Stimulated activated CD4-positive, alpha-beta T cell treated with anti-CD3 and anti-CD28 coated beads, Interleukin-1b, Interleukin-23, amount 100 ng/mL, for 48 hours (primary cell): Measurements from ENCODE around the gene PLPPR4.
"Not testable (repeated sequence)": the region's sequence is repeated elsewhere in the genome, so short reads cannot be mapped to it uniquely, and the experiment has no call there.

ENCODE experiments used
- DNase-seq: peaks from one replicate; pipeline ENCODE4 v3.0.0-alpha.2; 2020

PLPPR4 gene

GRCh38 chr1:99269321-99269720 lies 5.0 kb downstream of the PLPPR4 start:
- DNase-seq = no peak

DNA sequence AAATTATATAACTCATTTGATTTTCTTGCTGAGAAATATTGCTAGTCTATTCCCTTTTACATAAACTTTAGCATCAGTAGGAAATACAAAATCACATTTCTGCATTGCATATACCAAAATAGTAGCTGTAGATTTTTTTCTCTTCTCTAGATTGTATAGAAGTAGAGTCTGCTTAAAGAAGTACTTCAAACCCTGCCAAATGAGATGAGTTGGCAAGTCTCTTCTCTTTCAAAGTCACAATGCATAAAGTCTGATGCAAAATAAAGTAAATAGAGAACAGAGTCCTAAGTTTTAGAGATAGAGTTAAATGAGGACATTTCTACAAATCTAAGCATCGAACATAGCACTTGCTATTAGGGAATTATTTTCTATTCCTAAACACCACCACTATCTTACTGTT lies 6.4 kb downstream of the PLPPR4 start:
- DNase-seq = no peak

- no peak for DNase-seq
Observed at GRCh38 chr1:99271249-99271648, 7.0 kb downstream of the PLPPR4 start.

DNA sequence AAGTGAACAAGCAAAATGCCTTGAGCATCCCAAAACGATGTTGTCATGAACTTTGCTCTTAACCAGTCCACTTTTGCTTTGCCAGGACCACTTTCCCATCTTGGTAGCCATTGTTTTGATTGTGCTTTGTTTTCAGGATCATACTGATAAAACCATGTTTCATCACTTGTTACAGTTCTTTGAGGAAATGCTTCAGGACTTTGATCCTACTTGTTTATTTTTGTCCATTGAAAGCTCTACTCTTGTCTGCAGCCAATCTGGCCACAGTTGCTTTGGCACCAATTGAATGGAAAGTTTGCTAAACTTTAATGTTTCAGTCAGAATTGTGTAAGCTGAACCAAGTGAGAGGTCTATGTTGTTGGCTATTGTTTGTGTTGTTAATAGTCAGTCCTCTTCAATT lies 12.8 kb downstream of the PLPPR4 start:
- no peak for DNase-seq

DNA sequence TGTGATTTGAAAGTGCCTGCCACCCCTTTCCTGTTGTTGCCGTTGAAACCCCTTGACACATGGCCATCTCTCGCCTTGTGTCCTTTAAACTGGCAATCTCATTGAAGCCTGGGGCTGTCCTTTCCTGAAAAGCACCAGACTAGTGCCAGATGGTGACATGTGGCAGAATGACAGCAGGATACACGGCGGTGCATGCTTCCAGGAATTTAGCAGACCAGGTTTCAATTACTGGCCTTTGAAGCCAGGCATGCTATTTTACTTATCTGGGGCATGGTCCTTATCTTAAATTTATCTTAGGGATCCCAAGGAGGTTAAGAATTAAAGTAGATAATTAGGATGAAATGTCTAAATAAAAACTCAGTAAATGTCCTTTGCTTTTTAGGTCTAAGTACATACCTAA lies 15.2 kb downstream of the PLPPR4 start:
- DNase-seq = no peak

DNA sequence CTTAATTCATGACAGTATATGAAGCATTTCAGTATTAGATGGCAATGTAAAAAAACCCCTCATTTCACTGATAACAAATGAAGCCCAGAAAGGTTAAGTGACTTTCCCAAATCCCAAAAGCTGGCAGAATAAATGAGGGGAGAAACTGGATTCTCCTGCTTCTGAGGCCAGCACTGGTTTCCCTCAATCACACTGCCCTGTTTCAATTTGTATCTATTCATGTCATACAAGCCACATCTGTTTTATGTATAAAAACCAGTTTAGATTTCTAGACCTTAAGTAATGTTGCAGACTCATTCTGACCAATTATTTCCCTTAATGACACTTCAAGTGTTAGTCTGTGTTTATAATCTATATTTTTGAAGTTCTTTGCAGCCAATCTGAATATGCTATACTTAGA lies 16.8 kb downstream of the PLPPR4 start:
- DNase-seq = no peak

- no peak for DNase-seq
Observed at GRCh38 chr1:99282536-99282935, 18.2 kb downstream of the PLPPR4 start.

GRCh38 chr1:99283521-99283920 lies 19.2 kb downstream of the PLPPR4 start:
- not testable (repeated sequence) for DNase-seq

- DNase-seq = no peak
Observed at GRCh38 chr1:99292886-99293285, 28.6 kb downstream of the PLPPR4 start.

GRCh38 chr1:99297923-99298322 lies 33.6 kb downstream of the PLPPR4 start:
- no peak for DNase-seq

DNA sequence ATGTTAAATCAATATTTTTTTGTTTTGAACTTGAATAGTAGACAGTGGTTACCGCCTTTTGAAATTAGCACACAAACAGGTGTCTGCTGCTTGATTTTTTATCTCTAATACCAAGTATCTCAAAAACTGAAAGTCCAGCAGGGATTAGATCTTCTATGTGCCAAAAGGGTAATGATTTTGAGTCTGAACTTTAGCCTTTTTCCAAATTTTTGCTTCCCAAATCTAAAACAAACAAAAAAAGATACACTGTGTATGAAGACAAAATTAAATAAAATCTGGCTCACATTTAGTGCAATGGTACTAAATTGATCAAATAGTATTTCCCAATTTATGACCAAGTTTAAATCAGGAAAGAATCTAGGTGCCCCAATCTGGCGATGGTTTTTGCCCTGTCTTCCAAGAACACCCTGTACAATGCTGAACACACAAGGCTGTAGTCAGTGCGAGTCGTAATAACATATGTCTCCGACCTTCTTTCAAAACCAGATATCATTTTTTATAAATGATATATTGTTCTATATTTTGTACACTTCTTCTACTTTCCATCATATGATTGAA lies 40.5 kb downstream of the PLPPR4 start:
- no peak for DNase-seq

- no peak for DNase-seq
Observed at GRCh38 chr1:99305626-99306025, 41.3 kb downstream of the PLPPR4 start.

GRCh38 chr1:99306056-99306455 lies 41.8 kb downstream of the PLPPR4 start:
- no peak for DNase-seq

DNA sequence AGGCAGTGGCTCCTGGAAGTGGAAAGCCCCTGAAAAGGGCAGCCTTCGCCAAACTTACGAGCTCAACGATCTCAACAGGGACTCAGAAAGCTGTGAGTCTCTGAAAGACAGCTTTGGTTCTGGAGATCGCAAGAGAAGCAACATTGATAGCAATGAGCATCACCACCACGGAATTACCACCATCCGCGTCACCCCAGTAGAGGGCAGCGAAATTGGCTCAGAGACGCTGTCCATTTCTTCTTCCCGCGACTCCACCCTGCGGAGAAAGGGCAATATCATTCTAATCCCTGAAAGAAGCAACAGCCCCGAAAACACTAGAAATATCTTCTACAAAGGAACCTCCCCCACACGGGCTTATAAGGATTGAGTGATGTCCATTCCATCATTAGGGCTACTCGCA lies 42.4 kb downstream of the PLPPR4 start:
- no peak for DNase-seq

- DNase-seq = no peak
Observed at GRCh38 chr1:99315305-99315704, 51.0 kb downstream of the PLPPR4 start.

DNA sequence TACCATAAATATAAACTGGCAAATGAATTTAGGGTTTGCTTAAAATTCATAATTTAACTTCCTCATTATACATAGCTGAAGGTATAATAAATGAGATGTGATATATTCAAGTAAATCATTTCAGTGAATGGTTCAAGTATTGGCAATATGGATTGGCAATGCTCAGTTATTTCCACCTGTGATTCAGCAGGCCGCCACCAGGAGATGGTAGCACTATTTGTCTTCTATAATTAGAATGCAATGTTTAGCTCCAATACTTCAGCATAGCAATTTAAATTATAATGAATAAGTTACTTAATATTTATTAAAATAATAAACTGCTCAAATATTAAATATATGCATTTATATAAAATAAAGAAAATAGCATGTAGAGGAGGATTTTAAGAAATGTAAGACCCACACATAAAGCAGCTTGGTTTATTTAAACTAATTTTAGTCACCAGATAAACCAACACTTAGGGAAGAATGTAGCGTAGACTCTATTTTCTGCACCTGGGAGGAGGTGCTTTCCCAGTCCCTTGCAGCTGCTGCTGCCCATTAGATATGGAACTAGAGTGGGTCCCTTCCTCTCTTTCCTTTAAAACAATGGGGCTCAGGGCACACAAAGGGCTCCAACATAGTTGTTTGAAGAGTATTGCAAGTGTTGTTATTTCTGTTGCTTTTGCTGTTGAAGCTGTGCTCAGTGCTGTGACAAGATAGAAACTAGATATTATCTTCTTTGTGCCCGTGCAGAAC lies 62.1 kb downstream of the PLPPR4 start:
- DNase-seq = no peak

DNA sequence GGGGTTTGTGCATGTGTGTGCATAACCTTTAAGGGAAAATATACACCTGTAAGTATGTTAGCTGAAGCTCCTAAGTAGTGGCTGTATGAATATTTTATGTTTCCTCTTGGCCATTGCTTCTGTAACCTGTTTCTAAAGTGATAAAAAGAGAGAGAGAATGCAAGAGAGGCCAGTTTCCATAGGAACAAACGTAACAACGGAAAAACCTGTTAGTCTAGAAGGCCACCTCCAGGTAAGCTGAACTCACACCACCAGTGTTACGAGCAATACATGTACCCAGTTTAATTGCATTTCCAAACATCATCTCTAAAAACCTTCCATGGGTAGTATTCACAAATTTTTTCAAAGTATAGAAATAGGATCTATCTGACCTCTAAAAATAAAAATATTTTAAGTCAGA lies 63.1 kb downstream of the PLPPR4 start:
- no peak for DNase-seq

DNA sequence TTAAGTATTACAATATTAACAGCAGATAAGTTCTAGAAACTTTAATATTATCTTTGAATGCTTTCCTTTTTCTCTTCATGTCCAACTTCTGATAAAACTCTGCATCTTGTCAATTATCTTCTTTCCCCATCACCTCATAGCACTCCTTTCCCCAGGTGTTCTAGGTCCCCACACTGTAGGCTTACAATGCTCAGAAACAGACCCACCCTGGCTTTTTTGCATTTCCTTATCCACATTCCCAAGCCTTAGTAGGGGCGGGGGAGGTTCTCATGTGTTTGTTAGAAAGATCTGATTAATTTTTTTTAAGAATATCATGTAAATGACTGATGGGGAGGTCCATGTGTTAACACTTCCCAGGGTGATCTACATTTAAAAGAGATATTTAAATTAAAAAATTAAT lies 63.9 kb downstream of the PLPPR4 start:
- no peak for DNase-seq

DNA sequence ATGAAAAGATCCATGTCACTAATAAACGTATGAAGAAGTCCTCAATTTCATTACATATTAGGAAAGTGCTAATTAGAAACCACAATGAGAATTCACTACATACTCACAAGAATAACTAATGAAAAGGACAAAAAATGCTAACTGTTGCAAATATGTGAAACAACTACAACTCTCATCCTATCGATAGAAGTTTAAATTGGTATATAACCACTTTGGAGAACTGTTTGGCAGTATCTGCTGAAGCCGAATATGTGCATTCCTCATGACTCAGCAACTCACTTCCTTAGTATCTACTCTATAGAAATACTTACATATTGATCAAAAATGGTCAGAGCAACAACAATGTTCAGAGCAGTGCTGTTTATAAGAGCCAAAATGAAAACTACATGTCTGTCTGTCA lies 66.8 kb downstream of the PLPPR4 start:
- no peak for DNase-seq

DNA sequence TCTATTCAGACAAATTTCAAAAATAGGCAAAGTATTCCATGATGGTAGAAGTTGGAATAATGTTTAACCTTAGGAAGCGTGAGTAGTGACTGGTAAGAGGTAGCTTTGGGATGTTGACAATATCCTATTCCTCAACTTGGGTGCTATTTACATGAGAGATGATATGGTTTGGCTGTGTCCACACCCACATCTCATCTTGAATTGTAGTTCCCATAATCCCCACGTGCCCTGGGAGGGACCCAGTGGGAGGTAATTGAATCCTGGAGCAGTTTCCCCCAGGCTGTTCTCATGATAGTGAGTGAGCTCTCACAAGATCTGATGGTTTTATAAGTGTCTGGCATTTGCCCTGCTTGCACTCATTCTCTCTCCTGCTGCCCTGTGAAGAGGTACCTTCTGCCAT lies 67.3 kb downstream of the PLPPR4 start:
- DNase-seq = no peak

DNA sequence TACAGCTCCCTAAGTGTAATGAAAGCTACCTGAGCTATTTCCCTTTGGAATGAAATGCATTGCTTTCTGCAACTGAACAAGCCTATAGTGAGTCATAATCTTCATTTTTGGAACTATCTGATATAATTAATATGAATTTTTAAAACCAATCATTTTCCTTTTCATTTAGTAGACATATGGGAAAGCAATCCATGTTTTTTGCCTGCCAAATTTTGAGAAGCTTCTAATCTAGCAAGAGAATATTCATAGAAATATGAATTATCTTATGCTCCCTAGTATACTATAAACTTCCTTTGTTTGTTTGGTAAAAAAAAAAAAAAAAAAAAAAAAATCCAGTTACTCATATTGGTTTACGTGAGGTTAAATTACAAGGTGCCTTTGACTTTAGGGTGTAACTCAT lies 68.3 kb downstream of the PLPPR4 start:
- no peak for DNase-seq

DNA sequence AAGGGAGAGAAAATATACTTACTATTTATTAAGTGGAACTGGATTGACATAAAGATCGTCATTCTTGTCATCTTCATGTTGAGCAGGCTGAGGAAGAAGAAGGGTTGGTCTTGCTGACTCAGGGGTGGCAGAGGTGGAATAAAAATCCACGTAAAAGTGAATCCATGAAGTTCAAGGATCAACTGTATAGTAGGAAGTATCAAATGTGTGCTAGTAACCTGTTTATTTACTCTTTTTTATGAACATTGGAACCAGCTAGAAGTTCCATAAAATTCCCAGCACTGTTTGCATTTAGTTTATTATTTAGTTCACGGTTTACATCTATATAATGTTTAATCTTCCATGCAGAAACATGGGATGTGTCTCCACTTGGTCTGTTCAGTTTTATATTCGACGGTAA lies 70.7 kb downstream of the PLPPR4 start:
- no peak for DNase-seq

DNA sequence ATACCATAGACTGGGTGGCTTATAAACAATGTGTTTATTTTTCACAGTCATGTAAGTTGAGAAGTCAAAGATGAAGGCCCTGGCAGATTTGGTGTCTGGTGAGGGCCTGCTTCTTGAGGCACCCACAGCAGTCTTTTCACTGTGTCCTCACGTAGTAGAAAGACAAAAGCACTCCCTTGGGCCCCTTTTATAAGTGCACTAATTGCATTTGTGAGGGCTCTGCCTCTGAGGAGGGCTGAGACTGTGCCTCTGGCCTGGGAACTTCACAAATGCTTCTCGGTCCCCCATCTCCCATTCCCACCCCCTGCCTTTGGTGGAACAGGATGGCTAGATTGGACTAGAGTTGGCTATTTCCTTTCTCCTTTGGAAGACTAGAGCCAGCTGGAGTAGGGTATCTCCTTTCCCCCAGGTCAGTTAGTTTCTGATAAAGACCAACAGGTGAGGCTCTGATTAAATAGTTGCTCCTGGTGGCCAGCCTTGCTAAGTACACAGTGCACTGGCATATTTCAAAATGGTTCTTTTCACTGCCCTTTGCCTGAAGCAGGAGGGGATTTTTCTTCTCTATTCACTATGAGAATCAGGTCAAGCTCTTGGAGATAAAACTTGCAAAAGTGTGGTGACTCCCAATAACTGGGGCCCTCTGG lies 82.9 kb downstream of the PLPPR4 start:
- DNase-seq = no peak

DNA sequence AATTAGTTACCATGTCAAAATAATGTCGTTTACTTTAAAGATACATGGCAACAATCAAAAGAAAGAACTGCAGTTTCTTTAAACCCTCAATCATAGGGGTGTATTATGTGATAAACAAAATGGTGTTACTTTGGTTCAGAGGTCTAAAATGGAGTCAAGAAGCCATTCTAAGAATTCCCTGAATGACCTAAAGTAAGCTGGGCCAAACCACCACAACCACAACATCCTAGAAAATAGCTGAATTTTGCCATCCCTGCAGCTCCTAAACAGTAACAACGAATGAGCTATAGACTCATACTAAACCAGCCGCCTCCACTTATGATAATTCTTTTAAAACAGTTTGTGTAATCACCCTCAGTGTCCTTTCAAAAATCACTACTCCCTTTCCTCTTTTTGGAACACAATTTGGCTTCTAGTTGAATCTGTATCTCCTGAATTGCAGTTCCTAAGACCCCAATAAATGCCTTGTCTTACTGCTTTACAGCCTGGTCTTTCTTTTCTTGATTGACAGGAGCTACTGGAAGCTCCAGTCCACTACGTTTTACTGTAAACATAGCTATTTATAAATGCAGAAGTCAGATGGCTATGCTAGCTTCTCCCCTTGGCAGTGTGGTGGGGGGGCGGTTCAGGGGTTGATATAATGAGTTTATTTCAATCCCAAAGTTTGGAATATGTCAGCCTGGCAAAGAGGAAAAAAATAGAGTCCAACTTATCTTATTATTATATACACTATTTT lies 84.3 kb downstream of the PLPPR4 start:
- no peak for DNase-seq
